Chondrocyte (in vitro differentiated cells): ENCODE data around the gene MT1X. TPM values are rescaled to one million over a fixed set of nuclear protein-coding genes. Genes with fewer than 3 reads are reported as not detected.
"Not testable (repeated sequence)": the region's sequence is repeated elsewhere in the genome, so short reads cannot be mapped to it uniquely, and the experiment has no call there.

Experiments used
- DNase-seq: peaks from one replicate; pipeline ENCODE4 v3.0.0; 2021; ENCODE audit warnings: mixed read lengths, low spot score
- H3K27ac Mint-ChIP-seq: one replicate; pipeline ENCODE4 v1.8.0; 2021; ENCODE audit warnings: mild to moderate bottlenecking, moderate library complexity, mixed read lengths; ENCODE audit not compliant: unreplicated experiment
- H3K27me3 Mint-ChIP-seq: 2 replicates; pipeline ENCODE4 v1.8.0; 2021; ENCODE audit warnings: low read depth, mixed read lengths
- H3K36me3 Mint-ChIP-seq: 2 replicates; pipeline ENCODE4 v1.8.0; 2021; ENCODE audit warnings: low read depth, mixed read lengths
- H3K4me1 Mint-ChIP-seq: 2 replicates; pipeline ENCODE4 v1.8.0; 2021; ENCODE audit warnings: low read depth, mild to moderate bottlenecking, mixed read lengths
- H3K4me3 Mint-ChIP-seq: one replicate; pipeline ENCODE4 v1.8.0; 2021; ENCODE audit warnings: mild to moderate bottlenecking, moderate library complexity, mixed read lengths; ENCODE audit not compliant: unreplicated experiment
- H3K9me3 Mint-ChIP-seq: 2 replicates; pipeline ENCODE4 v1.8.0; 2021; ENCODE audit warnings: low read depth, mixed read lengths
- total RNA-seq: library from RNA; stranded (reverse); gene quantifications from 3 replicates; pipeline ENCODE4 v1.2.1, GENCODE V29; 2021
- TF ChIP-seq, protein P1 (sequence below): fragments of 200-600 bp; sonication (generic); IDR thresholded peaks from 2 replicates; pipeline ENCODE4 v1.5.0; 2021; ENCODE audit warnings: antibody characterized with exemption, mild to moderate bottlenecking, moderate library complexity

The MT1X gene
- total RNA-seq, 1 donor from 2014 or later: 36.6 TPM

DNA sequence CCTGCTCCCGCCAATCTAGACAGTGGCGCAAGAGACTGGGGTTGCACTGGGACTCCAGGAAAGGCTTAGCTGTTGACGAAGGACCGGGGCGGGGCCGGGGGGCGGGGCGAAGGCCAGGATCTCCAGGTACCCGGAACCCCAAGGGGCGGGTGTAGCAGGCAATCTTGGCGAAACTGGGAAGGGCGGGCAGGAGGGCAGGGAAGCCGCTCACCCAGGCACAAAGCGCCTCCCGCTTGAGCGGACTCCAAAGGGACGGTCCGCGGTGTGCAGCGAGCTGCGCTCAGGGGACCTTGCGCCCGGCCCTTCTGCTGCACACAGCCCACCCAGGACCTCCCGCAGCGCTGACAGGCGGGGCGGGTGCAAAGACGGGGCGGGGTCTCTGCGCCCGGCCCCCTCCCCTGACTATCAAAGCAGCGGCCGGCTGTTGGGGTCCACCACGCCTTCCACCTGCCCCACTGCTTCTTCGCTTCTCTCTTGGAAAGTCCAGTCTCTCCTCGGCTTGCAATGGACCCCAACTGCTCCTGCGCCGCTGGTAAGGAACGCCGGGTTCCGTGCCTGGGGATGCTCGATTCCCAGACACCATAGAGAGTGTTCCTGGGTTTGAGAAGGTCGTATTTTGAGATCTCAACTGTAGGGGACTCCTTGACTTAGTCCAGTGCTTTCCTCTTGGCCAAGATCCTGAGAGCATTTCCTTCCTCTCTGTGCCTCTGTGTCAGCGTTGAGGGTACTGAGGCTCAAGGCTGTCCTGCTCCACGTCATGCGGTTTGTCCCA lies 24.5 kb upstream of the MT1X start, which contains the start of gene MT1F:
MT1F (plus strand) TSS at position 405 of the 772 bp plus-strand sequence; CDS start at position 505, 100 bp downstream.
- H3K36me3 Mint-ChIP-seq: no peaks in the 10 kb centered on the region
- H3K27me3 Mint-ChIP-seq: peaks cover 36% of the 10 kb centered on the region
- no peak for DNase-seq
- H3K27ac Mint-ChIP-seq: no peak within 1 kb of the TSS
- TF ChIP-seq, protein P1, sequence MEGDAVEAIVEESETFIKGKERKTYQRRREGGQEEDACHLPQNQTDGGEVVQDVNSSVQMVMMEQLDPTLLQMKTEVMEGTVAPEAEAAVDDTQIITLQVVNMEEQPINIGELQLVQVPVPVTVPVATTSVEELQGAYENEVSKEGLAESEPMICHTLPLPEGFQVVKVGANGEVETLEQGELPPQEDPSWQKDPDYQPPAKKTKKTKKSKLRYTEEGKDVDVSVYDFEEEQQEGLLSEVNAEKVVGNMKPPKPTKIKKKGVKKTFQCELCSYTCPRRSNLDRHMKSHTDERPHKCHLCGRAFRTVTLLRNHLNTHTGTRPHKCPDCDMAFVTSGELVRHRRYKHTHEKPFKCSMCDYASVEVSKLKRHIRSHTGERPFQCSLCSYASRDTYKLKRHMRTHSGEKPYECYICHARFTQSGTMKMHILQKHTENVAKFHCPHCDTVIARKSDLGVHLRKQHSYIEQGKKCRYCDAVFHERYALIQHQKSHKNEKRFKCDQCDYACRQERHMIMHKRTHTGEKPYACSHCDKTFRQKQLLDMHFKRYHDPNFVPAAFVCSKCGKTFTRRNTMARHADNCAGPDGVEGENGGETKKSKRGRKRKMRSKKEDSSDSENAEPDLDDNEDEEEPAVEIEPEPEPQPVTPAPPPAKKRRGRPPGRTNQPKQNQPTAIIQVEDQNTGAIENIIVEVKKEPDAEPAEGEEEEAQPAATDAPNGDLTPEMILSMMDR: no peak
- H3K4me3 Mint-ChIP-seq: peak within 1 kb of the TSS; percentile 79
- no peaks in the 10 kb centered on the region for H3K9me3 Mint-ChIP-seq
- H3K4me1 Mint-ChIP-seq: peaks cover 25% of the 10 kb centered on the region

DNA sequence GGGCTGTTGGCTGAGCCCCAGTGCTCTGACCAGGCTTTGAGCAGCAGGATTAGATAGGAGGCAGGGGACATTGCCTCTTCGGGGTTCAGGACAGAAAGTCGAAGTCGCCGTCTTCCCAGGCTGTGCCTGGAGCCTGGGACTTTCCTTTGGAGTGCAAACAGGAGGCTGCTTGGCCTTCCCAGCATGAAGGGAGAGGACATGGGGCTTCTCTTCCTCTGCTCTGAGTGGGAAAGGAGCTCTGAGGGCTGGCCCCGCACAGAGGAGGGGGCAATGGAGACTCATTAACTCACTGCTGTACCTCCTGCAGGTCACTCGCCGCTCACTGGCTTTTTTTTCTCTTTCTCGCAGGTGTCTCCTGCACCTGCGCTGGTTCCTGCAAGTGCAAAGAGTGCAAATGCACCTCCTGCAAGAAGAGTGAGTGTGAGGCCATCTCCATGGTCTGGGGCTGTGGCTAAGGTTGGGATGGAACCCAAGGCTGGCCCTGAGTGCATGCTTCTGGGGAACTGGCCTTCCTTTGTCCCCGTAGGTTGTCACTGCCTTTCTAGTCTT lies 23.9 kb upstream of the MT1X start:
- no peak for DNase-seq
- TF ChIP-seq, protein P1: no peak
- no peak overlapping the region for H3K27ac Mint-ChIP-seq
- peak overlapping the region; percentile 79 for H3K4me3 Mint-ChIP-seq
- peaks cover 37% of the 10 kb centered on the region for H3K27me3 Mint-ChIP-seq
- no peaks in the 10 kb centered on the region for H3K36me3 Mint-ChIP-seq
- no peaks in the 10 kb centered on the region for H3K9me3 Mint-ChIP-seq
- H3K4me1 Mint-ChIP-seq: peaks cover 28% of the 10 kb centered on the region

DNA sequence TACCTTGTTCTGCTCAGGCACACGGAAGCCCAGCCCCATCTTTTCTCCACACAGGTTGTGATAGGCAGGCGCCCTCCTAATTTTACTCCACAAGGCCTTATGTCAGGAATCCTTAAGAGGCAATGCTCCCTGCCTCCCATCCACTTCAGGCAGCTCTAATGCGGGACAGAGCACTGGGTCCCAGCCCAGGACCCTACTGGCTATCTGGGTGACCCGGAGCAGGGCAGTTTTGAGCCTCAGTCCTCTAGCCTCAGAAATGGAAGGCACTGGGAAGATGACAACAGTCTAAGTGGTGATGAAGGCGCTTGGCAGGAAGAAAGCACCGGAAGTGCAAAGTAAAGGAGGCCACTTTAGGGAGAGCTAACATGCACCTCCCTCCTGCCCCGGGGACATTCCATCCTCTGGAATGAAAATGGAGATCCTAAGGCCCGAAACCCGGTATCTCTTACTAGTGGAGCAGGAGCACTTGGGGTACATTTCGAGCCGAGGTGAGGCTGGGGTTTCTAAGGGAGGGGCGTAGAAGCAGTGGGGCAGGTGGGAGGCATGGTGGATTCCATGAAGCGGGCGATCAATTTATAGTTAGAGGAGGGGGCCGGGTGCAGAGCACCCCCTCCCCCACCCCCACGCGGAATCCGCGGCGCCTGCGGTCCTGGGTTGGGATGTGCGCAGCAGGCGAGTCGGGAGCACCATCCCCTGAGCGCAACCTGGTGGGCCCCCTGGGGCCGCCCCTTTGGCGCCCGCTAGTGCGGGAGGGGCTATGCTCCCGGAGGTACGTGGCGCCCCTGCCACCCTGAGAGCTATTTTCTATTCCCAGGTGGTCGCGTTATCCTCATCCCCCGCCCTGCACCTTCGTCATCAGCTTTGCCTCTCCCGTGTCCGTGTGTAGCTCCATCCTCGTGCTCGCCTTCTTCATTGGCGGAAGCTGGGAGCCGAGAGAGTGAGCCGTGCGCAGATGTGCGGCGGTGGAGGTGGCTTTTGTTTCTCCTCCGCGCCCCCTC lies 19.6 kb upstream of the MT1X start:
- no peak for DNase-seq
- TF ChIP-seq, protein P1: no peak
- no peaks in the 10 kb centered on the region for H3K36me3 Mint-ChIP-seq
- peaks cover 66% of the 10 kb centered on the region for H3K27me3 Mint-ChIP-seq
- H3K9me3 Mint-ChIP-seq: no peaks in the 10 kb centered on the region
- no peak overlapping the region for H3K27ac Mint-ChIP-seq
- H3K4me3 Mint-ChIP-seq: peak overlapping the region; percentile 46
- peaks cover 18% of the 10 kb centered on the region for H3K4me1 Mint-ChIP-seq

DNA sequence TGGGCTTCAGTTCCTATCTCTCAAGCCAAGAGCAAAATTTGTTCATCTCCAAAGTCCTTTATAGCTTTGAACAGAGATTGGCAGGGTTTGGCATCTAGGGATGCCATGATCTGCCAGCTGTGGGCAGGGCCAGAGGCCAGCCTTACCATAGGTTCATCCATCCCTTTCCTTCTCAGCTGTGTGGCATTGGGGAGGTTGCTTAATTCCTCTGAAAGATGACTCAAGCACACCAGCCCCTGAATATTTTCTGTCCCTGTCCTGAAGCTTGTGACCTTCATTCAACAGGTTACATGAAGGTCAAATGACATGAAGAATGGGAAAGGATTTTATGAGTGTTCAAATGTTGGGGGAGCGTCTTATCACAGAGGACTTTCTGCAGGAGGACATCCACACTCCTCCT lies 17.8 kb upstream of the MT1X start:
- TF ChIP-seq, protein P1: no peak
- no peak for DNase-seq
- H3K36me3 Mint-ChIP-seq: no peaks in the 10 kb centered on the region
- no peaks in the 10 kb centered on the region for H3K9me3 Mint-ChIP-seq
- H3K4me1 Mint-ChIP-seq: peaks cover 13% of the 10 kb centered on the region
- no peak overlapping the region for H3K4me3 Mint-ChIP-seq
- no peak overlapping the region for H3K27ac Mint-ChIP-seq
- peaks cover 72% of the 10 kb centered on the region for H3K27me3 Mint-ChIP-seq

DNA sequence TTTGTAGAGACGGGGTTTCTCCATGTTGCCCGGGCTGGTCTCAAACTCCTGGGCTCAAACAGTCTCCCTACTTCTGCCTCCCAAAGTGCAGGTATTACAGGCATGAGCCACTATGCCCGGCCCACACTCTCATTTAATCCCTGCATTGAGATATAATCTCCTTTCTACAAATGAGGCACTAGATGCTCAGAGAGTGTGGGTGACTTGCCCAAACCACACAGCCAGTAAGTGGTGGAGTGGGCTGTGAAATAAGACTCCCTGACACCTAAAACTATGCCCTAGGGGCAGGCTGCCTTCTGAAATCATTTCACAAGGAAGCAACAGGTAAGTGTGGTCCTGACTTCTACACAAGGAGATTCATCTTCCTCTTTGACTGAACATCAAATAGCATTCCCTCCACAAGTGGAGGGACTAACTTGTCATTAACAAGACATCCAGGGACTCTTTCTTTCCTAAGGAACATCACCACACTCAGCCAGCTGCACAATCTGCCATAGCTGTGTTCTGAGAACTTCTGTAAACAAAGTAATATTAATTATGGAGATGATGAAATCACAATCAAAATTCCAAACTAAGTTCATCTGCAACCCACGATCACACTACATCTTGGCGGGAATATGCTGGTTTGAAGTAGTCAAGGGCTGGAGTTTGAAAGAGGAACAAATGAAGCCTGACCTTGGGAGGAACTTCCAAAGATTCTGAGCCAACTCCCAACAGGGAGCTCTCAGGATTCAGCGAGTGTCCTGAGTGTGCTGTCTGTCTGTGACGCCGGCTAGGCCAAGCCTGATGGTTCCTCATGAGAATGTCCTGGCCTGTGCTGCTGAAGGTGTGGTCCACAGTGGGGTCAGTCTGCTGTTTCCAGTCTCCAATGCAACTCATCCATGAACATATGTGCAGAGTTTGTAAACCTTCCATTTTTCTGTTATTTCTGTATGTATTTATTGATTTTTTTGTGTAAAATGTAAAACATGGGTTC lies 16.7 kb upstream of the MT1X start:
- peaks cover 73% of the 10 kb centered on the region for H3K27me3 Mint-ChIP-seq
- DNase-seq, H3K36me3 Mint-ChIP-seq, H3K9me3 Mint-ChIP-seq, H3K27ac Mint-ChIP-seq, H3K4me3 Mint-ChIP-seq: not testable (repeated sequence)
- peaks cover 13% of the 10 kb centered on the region for H3K4me1 Mint-ChIP-seq
